Measurements from ENCODE around the gene RRP1B.
"Not testable (repeated sequence)": the region's sequence is repeated elsewhere in the genome, so short reads cannot be mapped to it uniquely, and the experiment has no call there.

RRP1B gene, protein sequence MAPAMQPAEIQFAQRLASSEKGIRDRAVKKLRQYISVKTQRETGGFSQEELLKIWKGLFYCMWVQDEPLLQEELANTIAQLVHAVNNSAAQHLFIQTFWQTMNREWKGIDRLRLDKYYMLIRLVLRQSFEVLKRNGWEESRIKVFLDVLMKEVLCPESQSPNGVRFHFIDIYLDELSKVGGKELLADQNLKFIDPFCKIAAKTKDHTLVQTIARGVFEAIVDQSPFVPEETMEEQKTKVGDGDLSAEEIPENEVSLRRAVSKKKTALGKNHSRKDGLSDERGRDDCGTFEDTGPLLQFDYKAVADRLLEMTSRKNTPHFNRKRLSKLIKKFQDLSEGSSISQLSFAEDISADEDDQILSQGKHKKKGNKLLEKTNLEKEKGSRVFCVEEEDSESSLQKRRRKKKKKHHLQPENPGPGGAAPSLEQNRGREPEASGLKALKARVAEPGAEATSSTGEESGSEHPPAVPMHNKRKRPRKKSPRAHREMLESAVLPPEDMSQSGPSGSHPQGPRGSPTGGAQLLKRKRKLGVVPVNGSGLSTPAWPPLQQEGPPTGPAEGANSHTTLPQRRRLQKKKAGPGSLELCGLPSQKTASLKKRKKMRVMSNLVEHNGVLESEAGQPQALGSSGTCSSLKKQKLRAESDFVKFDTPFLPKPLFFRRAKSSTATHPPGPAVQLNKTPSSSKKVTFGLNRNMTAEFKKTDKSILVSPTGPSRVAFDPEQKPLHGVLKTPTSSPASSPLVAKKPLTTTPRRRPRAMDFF

DNA sequence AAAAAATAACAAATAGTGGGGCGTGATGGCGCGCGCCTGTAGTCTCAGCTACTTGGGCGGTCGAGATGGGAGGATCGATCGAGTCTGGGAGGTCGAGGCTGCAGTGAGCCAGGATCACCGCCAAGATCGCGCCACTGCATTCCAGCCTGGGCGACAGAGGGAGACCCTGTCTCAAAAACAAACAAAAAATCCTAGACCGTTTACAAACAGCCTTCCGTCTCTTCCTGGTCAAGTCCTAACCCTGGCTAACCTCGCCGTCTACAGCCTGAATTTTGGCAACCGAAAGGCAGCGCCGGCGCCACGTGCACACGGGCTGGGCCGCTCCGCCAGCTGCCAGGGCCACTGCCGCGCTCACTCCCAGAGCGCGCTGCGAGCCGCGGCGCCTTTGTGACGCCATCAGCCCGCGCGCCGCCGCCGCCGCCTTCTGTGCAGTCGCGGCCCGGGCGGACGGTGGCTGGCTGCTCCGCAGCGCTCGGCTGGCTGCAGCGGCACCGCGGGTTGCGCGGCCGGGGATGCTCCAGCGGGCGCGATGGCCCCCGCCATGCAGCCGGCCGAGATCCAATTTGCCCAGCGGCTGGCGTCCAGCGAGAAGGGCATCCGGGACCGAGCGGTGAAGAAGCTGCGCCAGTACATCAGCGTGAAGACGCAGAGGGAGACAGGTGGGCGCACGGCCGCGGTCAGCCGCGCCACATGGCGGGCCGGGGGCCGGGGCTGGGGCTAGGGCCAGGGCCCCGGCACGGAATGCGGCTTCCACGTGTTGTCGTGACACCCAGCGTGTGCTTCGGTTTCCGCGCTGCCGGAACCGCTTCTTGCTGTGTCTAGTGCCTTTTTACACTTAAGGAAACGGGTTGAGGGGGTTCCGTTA lies at the start of gene RRP1B, which contains the start of gene HSF2BP:
TSS of gene RRP1B (plus strand) at position 425 of the 865 bp plus-strand sequence. CDS start at position 530, 105 bp downstream.
TSS of gene HSF2BP (minus strand) at position 353 of the 865 bp plus-strand sequence. CDS start 1,392 bp downstream, outside the sequence.
- DNase-seq, result peak; percentile 45

DNA sequence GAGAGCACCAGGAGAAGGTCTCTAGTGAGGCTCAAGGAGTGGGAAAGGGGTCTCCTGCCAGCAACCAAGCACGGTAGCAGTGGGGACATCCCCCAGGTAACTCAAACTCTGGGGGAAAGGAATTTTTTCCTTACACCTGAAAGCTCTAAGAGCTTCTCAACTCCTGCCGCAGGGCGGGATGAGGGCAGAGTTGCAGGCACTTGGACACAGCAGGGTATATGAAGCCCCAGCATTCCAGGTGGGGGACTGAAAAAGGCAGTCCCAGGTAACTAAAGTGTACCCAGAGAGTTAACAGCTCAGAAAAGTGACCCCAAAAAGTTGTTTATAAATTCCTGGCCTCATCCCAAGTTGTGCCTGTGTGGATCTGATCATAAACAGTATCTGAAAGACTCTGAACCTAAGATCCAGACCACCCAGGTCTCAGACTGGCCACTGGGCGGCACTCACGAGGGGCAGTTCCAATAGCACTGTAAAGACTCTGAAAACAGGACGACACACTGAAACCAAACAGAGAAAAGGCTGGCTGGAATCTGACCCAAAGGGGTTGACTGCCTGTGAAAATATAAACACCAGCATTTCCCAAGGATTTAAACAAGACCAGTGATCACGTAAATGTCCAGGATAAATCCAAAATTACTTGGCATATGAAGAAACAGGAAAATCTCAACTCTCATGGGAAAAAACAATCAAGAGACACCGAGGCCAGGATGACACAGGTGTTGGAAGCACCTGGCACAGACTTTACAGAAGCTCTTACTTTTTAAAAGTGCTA lies 47.6 kb upstream of the RRP1B start:
- no peak for DNase-seq

DNA sequence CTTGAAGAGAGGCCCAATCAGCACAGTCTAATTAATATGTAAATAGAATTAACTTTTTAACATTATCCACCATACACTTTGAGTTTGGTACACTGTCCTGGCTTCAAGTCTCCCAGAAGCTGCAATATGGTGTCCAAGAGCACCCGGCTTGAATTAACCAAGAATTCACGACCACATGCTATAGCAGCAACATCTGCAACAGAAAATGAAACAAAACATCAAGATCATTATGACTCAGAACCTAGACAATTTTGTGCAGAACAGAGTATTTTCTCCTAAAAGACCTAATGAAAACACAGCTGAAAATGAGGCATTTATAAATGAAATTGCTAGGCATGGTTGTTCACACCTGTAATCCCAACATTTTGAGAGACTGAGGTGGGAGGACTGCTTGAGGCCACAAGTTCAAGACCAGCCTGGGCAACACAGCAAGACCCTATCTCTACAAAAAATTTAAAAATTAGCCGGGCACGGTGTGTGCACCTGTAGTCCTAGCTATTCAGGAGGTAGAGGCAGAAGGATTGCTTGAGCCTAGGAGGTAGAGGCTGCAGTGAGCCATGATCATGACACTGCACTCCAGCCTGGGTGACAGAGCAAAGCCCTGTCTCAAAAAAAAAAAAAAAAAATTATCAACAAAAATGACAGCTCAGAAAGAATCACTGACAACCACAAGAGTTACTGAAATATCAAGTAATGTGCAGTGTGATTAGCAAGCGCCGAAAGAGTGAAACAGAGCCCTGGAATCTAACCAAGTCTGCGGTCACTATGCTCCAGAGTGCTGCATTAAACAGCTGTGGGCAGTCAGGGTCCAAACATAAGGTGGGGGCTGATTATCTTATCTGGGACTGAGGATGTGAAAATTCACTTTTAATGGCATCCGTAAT lies 45.4 kb upstream of the RRP1B start:
- DNase-seq, result no peak

DNA sequence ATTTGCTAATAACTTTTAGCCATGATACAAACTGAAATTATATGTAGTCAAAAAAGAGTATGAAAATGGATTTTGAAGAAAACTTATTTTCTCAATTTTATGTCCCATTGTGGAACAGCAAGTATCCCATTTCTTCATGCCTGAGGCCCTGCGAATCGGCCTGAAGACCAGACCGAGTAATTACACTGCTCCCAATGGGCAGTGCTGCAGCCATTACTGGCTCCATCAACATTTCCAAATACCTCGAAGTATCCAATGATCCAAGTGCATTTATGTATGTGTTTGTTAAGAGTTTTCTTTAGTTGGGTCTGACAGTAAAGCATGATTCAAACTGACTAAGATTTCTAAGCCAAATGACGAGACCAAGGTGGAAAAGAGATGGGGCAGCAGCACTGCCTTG lies 44.5 kb upstream of the RRP1B start:
- no peak for DNase-seq

DNA sequence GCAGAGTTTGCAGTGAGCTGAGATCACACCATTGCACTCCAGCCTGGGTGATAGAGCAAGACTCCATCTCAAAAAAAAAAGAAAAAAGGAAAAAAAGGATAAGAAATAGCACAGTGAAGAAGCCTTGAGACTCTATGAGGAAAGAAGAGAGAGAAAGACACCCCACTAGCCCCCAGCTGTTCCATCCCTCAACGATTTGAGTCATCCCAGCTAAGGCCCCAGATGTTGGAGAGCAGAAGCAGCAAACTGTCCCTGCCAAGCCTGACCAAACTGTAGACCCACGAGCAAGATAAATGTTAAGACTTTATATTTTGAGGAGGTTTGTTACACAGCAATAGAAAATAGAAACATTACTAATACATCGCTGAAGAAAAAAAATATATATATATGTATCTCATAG lies 42.5 kb upstream of the RRP1B start:
- DNase-seq, result not testable (repeated sequence)

DNA sequence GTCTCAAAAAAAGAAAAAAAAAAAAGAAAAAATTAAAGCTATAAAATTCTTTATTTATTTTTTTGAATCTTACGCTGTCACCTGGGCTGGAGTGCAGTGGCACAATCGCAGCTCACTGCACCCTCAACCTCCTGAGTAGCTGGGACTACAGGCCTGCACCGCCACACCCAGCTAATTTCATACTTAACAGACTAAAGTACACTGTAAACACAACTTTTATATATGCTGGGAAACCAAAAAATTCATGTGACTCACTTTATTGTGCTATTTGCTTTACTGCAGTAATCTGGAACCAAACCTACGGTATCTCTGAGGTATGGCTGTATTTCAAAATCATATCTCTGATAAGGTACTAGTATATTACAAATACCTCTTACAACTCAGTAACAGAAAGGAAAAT lies 40.4 kb upstream of the RRP1B start:
- DNase-seq, result no peak

DNA sequence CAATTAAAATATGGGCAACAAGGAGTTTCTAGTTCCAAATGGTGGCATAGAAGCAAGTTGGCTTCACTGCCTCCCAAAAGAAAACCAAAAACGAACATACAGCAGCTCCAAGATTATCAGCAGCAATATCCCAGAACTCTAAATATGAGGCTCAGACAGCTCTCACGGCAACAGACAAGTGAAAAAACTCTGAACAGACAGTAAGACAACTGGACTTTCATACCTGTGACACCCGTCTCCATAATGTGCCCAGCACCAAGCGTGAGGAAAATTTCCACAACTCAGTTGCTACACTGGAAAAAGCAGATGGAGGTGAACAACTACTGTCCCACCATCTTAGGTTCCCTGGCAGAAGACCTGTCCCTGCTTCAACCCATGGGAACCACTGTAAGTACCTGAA lies 40.0 kb upstream of the RRP1B start:
- DNase-seq, result no peak

DNA sequence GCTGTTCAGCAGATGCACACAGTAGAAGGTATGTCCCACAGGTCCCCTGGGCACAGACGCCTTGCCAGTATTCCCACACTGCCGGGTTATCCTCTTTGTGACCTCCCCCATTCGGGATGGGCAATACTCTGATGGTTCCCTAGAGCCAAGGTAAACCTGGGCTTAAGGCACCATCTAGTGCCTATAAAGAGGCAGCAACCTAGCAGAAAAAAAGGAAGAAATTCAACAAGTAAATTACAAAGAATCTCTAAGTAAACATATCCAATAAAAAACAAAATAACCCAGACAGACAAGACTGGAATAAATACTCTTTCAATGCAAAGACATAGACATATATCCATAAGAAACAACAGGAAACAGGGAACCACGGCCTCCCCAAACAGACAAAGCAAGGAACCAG lies 39.5 kb upstream of the RRP1B start:
- no peak for DNase-seq

DNA sequence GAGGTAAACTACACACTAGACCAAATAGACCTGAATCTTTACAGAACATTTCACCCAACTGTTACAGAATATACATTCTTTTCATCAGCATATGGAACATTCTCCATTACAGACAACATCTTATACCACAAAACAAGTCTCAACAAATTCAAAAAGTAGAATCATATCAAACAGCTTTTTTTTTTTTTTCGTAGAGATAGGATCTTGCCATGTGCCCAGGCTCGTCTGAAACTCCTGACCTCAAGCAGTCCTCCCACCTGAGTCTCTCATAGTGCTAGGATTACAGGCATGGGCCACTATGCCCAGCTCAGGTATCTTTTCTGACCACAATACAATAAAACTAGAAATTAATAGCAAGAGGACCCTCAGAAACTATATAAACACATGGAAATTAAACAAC lies 36.6 kb upstream of the RRP1B start:
- no peak for DNase-seq

DNA sequence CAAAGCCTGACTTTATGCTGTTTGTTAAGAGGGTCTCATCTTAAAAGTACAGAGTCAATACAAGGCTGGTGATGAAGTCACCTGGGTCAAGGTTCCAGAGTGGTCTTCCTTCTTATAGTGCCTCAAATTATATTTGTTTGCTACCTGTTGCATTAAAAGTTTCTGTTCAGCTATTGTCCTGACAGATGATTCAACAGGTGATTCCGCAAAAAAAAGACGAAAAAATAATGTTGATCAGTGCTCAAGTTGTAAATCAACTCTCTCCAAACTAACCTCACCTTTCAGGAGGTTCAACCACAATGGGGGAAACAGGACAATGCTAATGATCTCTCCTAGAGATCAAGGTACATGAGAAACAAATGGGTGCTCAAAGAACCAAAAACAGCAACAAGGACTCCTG lies 35.8 kb upstream of the RRP1B start:
- no peak for DNase-seq

DNA sequence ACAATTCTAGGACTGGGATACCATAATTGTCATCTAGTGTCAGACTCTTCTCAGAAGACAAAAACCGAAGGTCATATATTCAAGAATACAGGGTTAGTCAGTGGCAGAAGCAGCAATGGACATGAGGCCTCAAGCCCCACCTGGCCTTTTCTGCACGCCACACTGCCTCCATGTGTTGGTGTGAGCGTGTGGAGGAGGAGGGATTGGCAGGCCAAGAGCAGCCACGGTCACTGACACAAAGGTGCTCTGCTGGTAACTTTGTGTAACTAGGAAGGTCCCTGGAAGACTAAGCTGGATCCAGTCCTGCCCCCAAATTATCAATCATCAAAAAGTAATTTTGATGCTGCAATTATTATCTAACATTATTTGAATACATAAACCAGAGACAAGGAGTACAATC lies 35.0 kb upstream of the RRP1B start:
- DNase-seq, result no peak

DNA sequence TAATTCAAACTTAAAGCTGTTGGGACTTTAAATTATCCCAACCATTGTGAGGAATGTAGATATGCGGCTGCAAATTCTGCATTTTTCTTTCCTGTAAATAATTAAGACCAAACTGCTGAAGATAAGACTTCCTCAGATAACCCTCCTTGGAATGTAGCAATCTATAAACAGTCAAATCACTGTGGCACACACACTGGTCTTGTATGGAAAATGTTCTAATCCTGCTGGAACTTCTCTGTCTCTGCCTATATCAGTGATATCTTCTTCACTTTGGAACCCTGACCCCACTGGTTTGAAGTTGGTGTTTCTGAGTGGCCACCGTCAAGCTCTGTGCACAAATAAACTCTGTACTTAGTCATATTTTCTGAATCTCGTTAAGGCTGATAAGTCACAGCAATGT lies 33.0 kb upstream of the RRP1B start:
- DNase-seq, result no peak

DNA sequence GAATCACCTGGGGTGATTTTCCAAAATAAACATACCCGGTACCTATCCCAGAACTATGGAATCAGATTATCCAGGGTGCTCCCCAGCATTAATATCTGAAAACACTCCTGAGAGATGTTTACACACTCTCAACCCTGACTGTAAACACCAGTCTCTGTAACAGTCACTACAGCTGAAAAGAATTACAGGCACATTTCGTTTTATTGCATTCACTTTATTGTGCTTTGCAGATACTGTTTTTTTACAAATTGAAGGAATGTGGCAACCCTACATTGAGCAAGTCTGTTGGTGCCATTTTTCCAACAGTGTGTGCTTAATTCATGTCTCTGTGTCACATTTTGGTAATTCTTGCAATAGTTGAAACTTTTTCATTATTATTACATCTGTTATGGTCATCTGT lies 31.8 kb upstream of the RRP1B start:
- no peak for DNase-seq

DNA sequence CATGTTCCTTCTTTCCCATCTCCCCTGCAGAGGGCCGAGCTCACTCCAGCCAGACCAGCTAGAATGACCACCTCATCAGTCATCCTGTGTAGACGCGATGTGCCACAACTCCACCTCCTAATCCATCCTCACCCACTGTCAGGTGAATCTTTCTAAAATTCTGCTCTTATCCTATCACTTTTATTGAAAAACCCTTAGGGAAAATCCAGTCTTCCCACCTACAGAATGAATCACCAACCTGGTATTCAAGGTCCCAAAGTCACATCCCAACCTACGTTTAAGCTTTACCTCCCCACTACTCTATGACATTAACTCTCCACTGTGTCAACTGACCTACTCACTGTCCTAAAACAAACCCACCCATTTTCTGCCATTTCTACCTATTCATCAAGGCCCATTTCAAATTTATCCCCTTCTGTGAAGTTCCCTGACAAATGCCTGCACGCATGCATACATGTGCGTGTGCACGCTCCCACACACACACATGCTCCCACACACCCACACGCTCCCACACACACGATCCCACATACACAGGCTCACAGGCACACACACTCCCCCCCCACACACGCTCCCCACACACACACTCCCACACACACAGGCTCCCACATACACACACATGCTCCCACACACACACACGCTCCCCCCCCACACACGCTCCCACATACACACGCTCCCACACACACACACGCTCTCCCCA lies 27.8 kb upstream of the RRP1B start:
- no peak for DNase-seq

DNA sequence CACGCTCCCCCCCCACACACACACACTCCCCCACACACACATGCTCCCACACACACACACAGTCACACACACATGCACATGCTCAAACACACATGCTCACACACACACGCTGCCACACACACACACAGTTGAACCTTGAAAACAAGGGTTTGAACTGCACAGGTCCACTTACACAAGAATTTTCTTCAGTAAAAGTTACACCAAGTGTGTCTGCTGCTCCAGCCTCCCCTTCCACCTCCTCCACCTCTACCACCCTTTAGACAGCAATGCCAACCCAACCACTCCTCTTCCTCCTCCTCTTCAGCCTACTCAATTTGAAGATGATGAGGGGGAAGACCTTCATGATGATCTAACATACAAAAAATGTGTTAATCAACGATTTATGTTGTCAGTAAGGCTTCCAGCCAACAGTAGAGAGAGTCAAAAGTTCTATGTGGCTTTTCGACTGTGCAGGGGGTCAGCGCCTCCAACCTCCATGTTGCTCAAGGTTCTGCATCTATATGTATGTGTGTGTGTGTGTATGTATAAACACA lies 26.9 kb upstream of the RRP1B start:
- no peak for DNase-seq

DNA sequence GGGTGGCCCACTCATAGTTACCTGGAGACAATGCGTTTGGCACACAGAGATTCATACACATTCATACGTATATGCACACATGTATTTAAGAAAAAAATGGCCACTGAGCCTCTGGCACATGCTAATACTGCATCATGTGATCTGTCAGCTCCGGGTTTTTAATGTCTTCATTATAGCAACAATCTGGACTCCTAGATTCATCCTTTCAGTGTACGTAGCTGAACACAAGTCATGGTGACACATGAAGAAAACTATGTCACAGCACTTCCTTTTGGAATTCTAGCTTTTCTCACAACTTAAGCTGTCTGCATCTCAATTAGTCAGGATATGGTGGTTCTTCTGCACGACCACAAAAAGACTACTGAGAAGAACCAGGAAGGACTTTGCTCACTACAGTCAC lies 24.7 kb upstream of the RRP1B start:
- no peak for DNase-seq

DNA sequence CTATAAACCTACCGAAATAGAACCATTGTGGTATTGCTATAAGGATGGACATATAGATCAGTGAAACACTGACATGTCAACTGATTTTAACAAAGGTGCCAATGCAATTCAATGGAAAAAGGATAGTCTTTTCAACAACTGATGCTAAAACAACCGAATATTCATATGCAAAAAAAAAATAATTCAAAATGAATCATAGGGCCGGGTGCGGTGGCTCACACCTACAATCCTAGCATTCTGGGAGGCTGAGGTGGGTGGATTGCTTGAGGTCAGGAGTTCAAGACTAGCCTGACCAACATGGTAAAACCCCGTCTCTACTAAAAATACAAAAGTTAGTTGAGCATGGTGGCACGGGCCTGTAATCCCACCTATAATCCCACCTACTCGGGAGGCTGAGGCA lies 23.9 kb upstream of the RRP1B start:
- DNase-seq, result no peak

DNA sequence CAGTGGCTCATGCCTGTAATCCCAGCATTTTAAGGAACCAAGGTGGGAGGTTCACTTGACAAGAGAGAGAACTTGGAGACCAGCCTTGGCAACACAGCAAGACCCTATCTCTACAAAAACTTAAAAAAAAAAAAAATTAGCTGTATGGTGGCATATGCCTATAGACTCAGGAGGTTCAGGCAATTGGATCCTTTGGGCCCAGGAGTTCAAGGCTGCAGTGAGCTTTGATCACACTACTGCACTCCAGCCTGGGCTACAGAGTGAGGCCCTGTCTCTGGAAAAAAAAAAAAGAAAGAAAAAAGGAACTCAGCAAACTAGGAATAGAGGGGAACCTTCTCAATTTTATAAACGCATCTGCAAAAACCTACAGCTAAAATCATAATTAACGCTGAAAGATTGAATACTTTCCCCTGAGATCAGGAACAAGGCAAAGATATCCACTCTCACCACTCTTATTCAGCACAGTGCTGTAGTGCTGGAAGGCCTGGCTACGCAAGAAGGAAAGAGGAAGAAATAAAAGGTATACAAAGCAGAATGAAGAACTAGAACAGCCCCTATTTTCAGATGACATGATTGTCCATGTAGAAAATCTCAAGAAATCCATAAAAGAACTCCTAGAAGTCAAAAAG lies 21.7 kb upstream of the RRP1B start:
- no peak for DNase-seq

DNA sequence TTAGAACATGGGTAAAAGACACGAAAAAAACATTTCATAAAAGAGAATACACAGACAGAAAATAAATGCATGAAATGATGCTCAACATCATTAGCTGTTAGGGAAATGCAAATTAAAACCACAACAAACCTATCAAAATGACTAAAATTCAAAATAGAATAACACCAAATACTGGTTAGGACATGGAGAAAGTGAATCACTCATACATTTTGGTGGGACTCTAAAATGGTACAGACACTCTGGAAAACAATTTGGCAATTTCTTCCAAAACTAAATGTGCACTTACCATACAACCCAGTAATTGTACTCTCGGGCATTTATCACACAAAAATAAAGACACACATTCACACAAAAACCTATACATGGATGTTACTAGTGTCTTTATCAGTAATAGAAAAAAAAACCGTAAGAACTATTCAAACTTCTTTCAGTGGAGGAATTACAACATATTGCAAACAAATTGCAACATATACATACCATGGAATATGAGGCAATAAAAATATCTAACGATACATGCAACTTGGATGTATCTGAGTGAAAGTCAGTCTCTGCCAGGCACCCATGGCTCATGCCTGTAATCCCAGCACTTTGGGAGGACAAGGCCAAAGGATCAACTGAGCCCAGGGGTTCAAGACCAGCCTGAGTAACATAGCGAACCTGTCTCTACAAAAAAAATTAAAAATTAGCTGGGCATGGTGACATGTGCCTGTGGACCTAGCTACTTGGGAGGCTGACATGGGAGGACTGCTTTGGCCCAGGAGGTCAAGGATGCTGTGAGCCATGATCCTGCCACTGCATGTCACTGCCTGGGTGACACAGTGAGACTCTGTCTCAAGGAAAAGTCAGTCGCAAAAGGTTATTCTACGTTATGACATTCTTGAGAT lies 19.6 kb upstream of the RRP1B start:
- DNase-seq, result no peak
